ENCODE measurements around the gene ATP11B.

The ATP11B gene

GRCh38 chr3:182920515-182921084 is 127.3 kb downstream of the ATP11B start (continued):
- TF ChIP-seq ZNF565 (CRISPR knock-in tag; conservative IDR thresholded peaks at IDR 0.05; ENCODE audit: low read depth) (no peak), ZC3H10 (CRISPR knock-in tag; IDR thresholded peaks at IDR 0.05) (no peak)

- TF ChIP-seq CSRNP3 (CRISPR knock-in tag; IDR thresholded peaks at IDR 0.05): no peak
- TF ChIP-seq GLIS3 (CRISPR knock-in tag; IDR thresholded peaks at IDR 0.05): no peak
- TF ChIP-seq SNAI2 (CRISPR knock-in tag; IDR thresholded peaks at IDR 0.05): no peak
- no peak for TF ChIP-seq ARNTL (CRISPR knock-in tag; IDR thresholded peaks at IDR 0.05; ENCODE audit: borderline replicate concordance, low read depth)
- no peak for TF ChIP-seq TSHZ2 (CRISPR knock-in tag; IDR thresholded peaks at IDR 0.05)
- TF ChIP-seq PPARA (CRISPR knock-in tag; IDR thresholded peaks at IDR 0.05; ENCODE audit: borderline replicate concordance): no peak
- TF ChIP-seq POU6F1 (CRISPR knock-in tag; IDR thresholded peaks at IDR 0.05; ENCODE audit: borderline replicate concordance, low read depth): no peak
- no peak for TF ChIP-seq ZNF8 (CRISPR knock-in tag; IDR thresholded peaks at IDR 0.05)
- no peak for TF ChIP-seq PATZ1 (CRISPR knock-in tag; IDR thresholded peaks at IDR 0.05; ENCODE audit: borderline replicate concordance)
- no peak for TF ChIP-seq CSDC2 (CRISPR knock-in tag; IDR thresholded peaks at IDR 0.05)
- TF ChIP-seq ESRRG (CRISPR knock-in tag; IDR thresholded peaks at IDR 0.05): no peak
- no peak for TF ChIP-seq CREB5 (CRISPR knock-in tag; IDR thresholded peaks at IDR 0.05; ENCODE audit: low read depth)
- no peak for TF ChIP-seq OSR1 (CRISPR knock-in tag; IDR thresholded peaks at IDR 0.05)
- no peak for TF ChIP-seq ZFP30 (CRISPR knock-in tag; IDR thresholded peaks at IDR 0.05)
- TF ChIP-seq ZC3H10 (CRISPR knock-in tag; IDR thresholded peaks at IDR 0.05): no peak
- no peak for ATAC-seq
Measured at GRCh38 chr3:182921665-182922355, 128.5 kb downstream of the ATP11B start.

GRCh38 chr3:182925330-182925943 is 132.1 kb downstream of the ATP11B start:
- no peak for ATAC-seq
- no peak for TF ChIP-seq SNAI2 (CRISPR knock-in tag; IDR thresholded peaks at IDR 0.05)
- TF ChIP-seq PPARA (CRISPR knock-in tag; IDR thresholded peaks at IDR 0.05; ENCODE audit: borderline replicate concordance): no peak
- no peak for TF ChIP-seq ZNF70 (CRISPR knock-in tag; IDR thresholded peaks at IDR 0.05)
- TF ChIP-seq ZNF565 (CRISPR knock-in tag; conservative IDR thresholded peaks at IDR 0.05; ENCODE audit: low read depth): no peak

- no peak; the same call in 2 of the 3 replicates for ATAC-seq
- no peak for TF ChIP-seq BACH2 (CRISPR knock-in tag; IDR thresholded peaks at IDR 0.05; ENCODE audit: borderline replicate concordance)
- no peak for TF ChIP-seq ZFP30 (CRISPR knock-in tag; IDR thresholded peaks at IDR 0.05)
- TF ChIP-seq ZNF8 (CRISPR knock-in tag; IDR thresholded peaks at IDR 0.05): no peak
- TF ChIP-seq PPARA (CRISPR knock-in tag; IDR thresholded peaks at IDR 0.05; ENCODE audit: borderline replicate concordance): no peak
- TF ChIP-seq CSDC2 (CRISPR knock-in tag; IDR thresholded peaks at IDR 0.05): no peak
- no peak for TF ChIP-seq ARNTL (CRISPR knock-in tag; IDR thresholded peaks at IDR 0.05; ENCODE audit: borderline replicate concordance, low read depth)
- no peak for TF ChIP-seq TCF4 (CRISPR knock-in tag; IDR thresholded peaks at IDR 0.05; ENCODE audit: borderline replicate concordance)
- TF ChIP-seq ESRRG (CRISPR knock-in tag; IDR thresholded peaks at IDR 0.05): no peak
- no peak for TF ChIP-seq CREB5 (CRISPR knock-in tag; IDR thresholded peaks at IDR 0.05; ENCODE audit: low read depth)
- TF ChIP-seq POU6F1 (CRISPR knock-in tag; IDR thresholded peaks at IDR 0.05; ENCODE audit: borderline replicate concordance, low read depth): no peak
- TF ChIP-seq ZNF565 (CRISPR knock-in tag; conservative IDR thresholded peaks at IDR 0.05; ENCODE audit: low read depth): no peak
Measured at GRCh38 chr3:182925944-182926337, 132.6 kb downstream of the ATP11B start.
